WI38 (cell line): Measurements from ENCODE around the gene GPR161.
"Not testable (repeated sequence)": the region's sequence is repeated elsewhere in the genome, so short reads cannot be mapped to it uniquely, and the experiment has no call there.

ENCODE experiments used
- H3K4me3 ChIP-seq: 2 replicates; pipeline ENCODE4 v1.5.1; 2011; ENCODE audit warnings: low read depth, mild to moderate bottlenecking, control low read depth, low read length
- TF ChIP-seq, protein P1 (sequence below): IDR thresholded peaks from 2 replicates; pipeline ENCODE4 v1.5.1; 2012; ENCODE audit warnings: low read depth, mild to moderate bottlenecking, control low read depth, low read length

GPR161 gene

DNA sequence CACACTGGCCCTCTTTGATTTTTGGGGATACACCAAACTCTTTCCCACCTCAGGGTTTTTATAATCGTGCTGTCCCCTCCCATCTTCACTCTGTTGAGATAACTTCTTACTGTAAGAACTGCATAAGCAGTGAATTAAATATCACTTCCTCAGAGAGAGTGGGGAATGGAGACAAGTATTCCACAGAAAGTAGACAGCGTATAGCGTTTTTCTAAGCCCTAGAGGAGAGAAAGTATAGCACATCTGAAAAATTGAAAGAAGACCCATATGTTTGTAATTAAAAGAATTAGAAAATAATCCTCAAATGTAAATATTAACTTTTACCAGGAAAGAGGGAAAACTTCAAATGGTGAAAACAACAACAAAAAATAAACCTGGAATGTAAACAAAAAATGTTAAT, 67.3 kb downstream of the GPR161 start:
- TF ChIP-seq, protein P1, sequence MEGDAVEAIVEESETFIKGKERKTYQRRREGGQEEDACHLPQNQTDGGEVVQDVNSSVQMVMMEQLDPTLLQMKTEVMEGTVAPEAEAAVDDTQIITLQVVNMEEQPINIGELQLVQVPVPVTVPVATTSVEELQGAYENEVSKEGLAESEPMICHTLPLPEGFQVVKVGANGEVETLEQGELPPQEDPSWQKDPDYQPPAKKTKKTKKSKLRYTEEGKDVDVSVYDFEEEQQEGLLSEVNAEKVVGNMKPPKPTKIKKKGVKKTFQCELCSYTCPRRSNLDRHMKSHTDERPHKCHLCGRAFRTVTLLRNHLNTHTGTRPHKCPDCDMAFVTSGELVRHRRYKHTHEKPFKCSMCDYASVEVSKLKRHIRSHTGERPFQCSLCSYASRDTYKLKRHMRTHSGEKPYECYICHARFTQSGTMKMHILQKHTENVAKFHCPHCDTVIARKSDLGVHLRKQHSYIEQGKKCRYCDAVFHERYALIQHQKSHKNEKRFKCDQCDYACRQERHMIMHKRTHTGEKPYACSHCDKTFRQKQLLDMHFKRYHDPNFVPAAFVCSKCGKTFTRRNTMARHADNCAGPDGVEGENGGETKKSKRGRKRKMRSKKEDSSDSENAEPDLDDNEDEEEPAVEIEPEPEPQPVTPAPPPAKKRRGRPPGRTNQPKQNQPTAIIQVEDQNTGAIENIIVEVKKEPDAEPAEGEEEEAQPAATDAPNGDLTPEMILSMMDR: no peak
- H3K4me3 ChIP-seq: no peak overlapping the region

DNA sequence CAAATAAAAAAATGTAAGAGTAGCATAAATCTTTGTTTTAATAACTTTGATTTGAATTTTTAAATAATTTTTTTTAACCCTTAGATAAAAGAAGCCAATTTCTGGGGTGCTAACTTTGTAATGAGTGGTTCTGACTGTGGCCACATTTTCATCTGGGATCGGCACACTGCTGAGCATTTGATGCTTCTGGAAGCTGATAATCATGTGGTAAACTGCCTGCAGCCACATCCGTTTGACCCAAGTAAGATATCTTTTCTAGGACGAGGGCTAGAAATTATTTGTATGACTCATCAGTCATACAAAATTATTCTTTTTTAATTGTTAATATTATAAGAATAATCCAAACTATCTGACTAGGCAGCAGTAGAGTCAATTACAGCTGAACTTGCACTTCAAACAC, 71.2 kb downstream of the GPR161 start:
- H3K4me3 ChIP-seq: no peak overlapping the region
- TF ChIP-seq, protein P1: no peak

DNA sequence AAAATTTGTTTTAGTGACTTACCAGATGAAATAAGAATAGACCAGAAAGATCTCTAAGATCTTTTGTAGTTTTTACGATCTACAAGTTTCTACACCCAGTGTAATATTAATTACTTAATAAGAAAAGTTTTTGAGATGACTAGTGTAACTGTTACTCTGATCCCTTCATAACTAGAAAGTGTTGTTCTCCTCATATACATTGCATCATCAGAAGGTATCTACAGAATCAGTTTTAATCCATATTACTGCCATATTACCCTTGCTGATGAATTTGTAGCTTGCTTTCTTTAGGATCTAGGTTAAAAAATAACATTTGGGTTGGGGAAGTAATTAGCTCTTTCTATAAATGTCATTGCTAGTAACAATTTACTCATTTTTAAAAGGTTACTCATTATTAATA, 72.5 kb downstream of the GPR161 start:
- TF ChIP-seq, protein P1: no peak
- H3K4me3 ChIP-seq: no peak overlapping the region

DNA sequence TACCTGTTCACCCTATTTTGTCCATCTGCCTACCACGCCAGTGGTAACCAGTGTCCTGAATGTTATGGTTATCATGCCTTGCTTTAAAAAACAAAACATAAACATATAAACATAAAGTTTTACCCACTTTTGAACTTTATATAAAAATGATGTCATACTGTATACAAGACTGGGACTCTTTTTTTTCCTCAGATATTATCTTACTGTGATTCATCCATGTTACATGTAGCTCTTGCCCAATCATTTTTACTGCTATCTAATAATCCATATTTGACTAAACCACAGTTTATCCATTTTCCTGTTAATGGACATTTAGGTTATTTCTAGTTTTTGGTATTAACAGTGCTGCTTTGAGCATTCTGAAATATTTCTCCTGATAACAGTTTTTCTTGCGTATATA, 78.8 kb downstream of the GPR161 start:
- no peak overlapping the region for H3K4me3 ChIP-seq
- TF ChIP-seq, protein P1: no peak

DNA sequence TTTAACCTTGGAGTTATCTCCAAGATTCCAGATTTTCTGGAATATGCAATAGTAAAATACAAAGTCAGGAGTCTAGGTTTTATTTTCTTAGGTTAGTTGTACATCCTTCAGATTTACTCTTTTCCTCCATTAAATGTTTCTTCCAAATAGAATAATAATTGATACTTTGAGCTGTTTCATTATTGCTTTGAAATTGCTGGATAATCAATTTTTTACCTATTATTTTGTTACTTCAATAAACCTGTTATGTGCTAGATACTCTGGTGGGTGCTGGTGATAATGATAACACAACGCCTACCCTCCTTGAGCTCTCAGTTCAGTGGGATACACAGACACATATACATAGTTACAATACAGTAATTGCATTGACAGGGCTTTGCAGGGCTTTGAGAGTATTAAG, 79.4 kb downstream of the GPR161 start:
- no peak overlapping the region for H3K4me3 ChIP-seq

DNA sequence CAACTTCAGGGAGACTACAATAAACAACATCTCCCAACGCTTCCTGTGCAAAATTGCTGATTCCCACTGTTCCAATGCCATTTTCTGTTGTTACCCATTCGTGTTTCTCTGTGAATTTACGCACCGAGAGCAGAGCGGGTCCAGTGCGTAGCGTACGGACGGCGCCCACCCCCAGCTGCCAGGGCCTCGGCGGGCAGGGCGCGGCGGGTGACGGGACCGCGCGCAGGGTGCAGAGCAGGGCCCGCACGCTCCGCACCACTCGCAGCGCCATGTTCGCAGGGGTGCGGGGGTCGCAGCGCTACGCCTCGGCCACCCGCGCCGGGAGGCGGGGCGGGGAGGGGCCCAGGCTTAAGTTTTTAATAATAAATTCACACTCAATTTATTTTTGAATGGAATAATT, 80.6 kb downstream of the GPR161 start:
- H3K4me3 ChIP-seq: not testable (repeated sequence)

More for the DNA sequence above, 79.4 kb downstream of the GPR161 start:
- TF ChIP-seq, protein P1: no peak

DNA sequence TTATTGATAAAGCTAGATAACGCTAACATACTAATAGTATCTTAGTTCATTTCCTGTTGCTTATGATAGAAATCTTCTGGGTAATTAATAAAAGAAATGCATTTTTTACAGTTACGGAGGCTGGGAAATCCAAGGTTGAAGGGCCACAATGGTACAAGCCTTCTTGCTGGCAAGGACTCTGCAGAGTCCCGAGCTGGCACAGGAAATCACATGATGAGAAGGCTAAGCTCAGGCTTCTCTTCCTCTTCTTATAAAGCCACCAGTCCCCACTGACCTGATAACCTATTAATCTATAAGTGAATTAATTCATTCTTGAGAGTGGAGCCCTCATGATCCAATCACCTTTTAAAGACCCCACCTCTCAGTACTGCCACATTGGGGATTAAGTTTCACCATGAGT, 82.6 kb downstream of the GPR161 start:
- TF ChIP-seq, protein P1: no peak
- H3K4me3 ChIP-seq: no peak overlapping the region

DNA sequence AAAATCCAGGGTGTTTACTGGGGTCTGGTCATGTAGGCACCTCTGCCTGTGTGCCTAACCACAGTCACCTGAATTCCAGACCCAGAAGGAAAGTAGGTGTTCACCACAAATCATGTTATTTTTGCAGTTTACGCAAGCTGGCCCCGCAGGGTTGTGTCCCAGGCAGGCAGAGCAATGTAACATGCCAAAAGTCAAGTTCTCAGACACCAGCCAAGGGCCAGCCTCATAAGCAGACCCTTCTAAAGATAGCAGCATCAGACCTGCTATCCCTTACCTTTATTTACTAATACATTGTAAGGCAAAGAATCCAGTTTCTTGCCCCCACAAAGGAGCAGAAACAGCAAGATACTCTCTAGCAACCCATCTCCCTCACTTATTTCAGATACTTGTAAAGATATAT, 83.0 kb downstream of the GPR161 start:
- TF ChIP-seq, protein P1: no peak
- no peak overlapping the region for H3K4me3 ChIP-seq
